Neuronal stem cell (in vitro differentiated cells): ENCODE data around the gene ICAM2.
"Not testable (repeated sequence)": the region's sequence is repeated elsewhere in the genome, so short reads cannot be mapped to it uniquely, and the experiment has no call there.

ENCODE experiments used
- DNase-seq: peaks from one replicate; pipeline ENCODE4 v3.0.0-alpha.2; 2013; ENCODE audit warnings: low spot score
- H2AFZ ChIP-seq: one replicate; pipeline ENCODE4 v1.6.1; 2013; ENCODE audit warnings: mild to moderate bottlenecking, low read length, inconsistent platforms
- H2AK5ac ChIP-seq: 2 replicates; pipeline ENCODE4 v1.6.1; 2013; ENCODE audit warnings: low read depth, mild to moderate bottlenecking, inconsistent platforms, low read length, moderate library complexity, mixed read lengths
- H2BK120ac ChIP-seq: 2 replicates; pipeline ENCODE4 v1.6.1; 2013; ENCODE audit warnings: low read depth, mild to moderate bottlenecking, inconsistent platforms, low read length, moderate library complexity, mixed read lengths
- H2BK12ac ChIP-seq: one replicate; pipeline ENCODE4 v1.6.1; 2013; ENCODE audit warnings: low read length, inconsistent platforms
- H2BK15ac ChIP-seq: 2 replicates; pipeline ENCODE4 v1.6.1; 2013; ENCODE audit warnings: mild to moderate bottlenecking, low read length, inconsistent platforms, mixed read lengths
- H2BK5ac ChIP-seq: one replicate; pipeline ENCODE4 v1.6.1; 2013; ENCODE audit warnings: inconsistent platforms, mild to moderate bottlenecking, low read length, moderate library complexity
- H3K14ac ChIP-seq: one replicate; pipeline ENCODE4 v1.6.1; 2013; ENCODE audit warnings: low read length, inconsistent platforms
- H3K18ac ChIP-seq: 2 replicates; pipeline ENCODE4 v1.6.1; 2013; ENCODE audit warnings: low read length, inconsistent platforms
- H3K23ac ChIP-seq: 2 replicates; pipeline ENCODE4 v1.6.1; 2013; ENCODE audit warnings: low read depth, mild to moderate bottlenecking, mixed read lengths, low read length, inconsistent platforms; ENCODE audit not compliant: poor library complexity
- H3K27ac ChIP-seq: replicated peaks from 3 replicates; pipeline ENCODE4 v1.5.1; 2013; ENCODE audit warnings: low read length, inconsistent platforms
- H3K27me3 ChIP-seq, 3 experiments: 2 replicates each; pipeline ENCODE4 v1.6.1; 2013; ENCODE audit warnings: low read length in 3 of 3, mild to moderate bottlenecking in 2 of 3, inconsistent platforms in 1 of 3, low read depth in 1 of 3, mixed read lengths in 1 of 3, moderate library complexity in 1 of 3; ENCODE audit not compliant: control insufficient read depth in 3 of 3, insufficient read depth in 3 of 3
- H3K36me3 ChIP-seq, 2 donors: replicated peaks in 1 of 2; 2 replicates each; pipeline ENCODE4 v1.6.1; 2013; ENCODE audit warnings: low read length in 2 of 2; ENCODE audit not compliant: control insufficient read depth in 2 of 2, insufficient read depth in 2 of 2
- H3K4ac ChIP-seq: 2 replicates; pipeline ENCODE4 v1.6.1; 2013; ENCODE audit warnings: inconsistent platforms, mild to moderate bottlenecking, low read length, moderate library complexity
- H3K4me1 ChIP-seq, 2 donors: 1 replicate in 1 of 2; 2 replicates in 1 of 2; pipeline ENCODE4 v1.6.1; 2013; ENCODE audit warnings: low read length in 2 of 2, low read depth in 1 of 2; ENCODE audit not compliant: control insufficient read depth in 2 of 2, insufficient read depth in 1 of 2
- H3K4me2 ChIP-seq: one replicate; pipeline ENCODE4 v1.6.1; 2013; ENCODE audit warnings: mild to moderate bottlenecking, low read length, inconsistent platforms; ENCODE audit not compliant: insufficient read depth, poor library complexity, severe bottlenecking
- H3K4me3 ChIP-seq, 2 donors: 2 replicates each; pipeline ENCODE4 v1.5.1; 2013; ENCODE audit warnings: low read length in 2 of 2, mild to moderate bottlenecking in 2 of 2, inconsistent platforms in 1 of 2, moderate library complexity in 1 of 2
- H3K79me1 ChIP-seq: one replicate; pipeline ENCODE4 v1.6.1; 2013; ENCODE audit warnings: low read depth, mild to moderate bottlenecking, inconsistent platforms, low read length, moderate library complexity
- H3K9ac ChIP-seq: one replicate; pipeline ENCODE4 v1.6.1; 2013; ENCODE audit warnings: mild to moderate bottlenecking, low read depth, low read length, inconsistent platforms; ENCODE audit not compliant: poor library complexity
- H3K9me3 ChIP-seq, 2 donors: replicated peaks in 1 of 2; 2 replicates each; pipeline versions ENCODE3 to v1.6.1; 2013; ENCODE audit warnings: low read length in 2 of 2, mild to moderate bottlenecking in 2 of 2, inconsistent platforms in 1 of 2, low read depth in 1 of 2, mixed read lengths in 1 of 2, moderate library complexity in 1 of 2; ENCODE audit not compliant: control insufficient read depth in 2 of 2, insufficient read depth in 1 of 2
- H4K8ac ChIP-seq: one replicate; pipeline ENCODE4 v1.6.1; 2013; ENCODE audit warnings: low read depth, mild to moderate bottlenecking, inconsistent platforms, low read length, moderate library complexity
- H4K91ac ChIP-seq: one replicate; pipeline ENCODE4 v1.6.1; 2013; ENCODE audit warnings: low read length, low read depth, mild to moderate bottlenecking, inconsistent platforms; ENCODE audit not compliant: poor library complexity
- WGBS, 2 donors: extraction: QIAGEN DNeasy Blood & Tissue Kit; methylation state at CpG; one replicate each; pipeline ENCODE4 v1.1.7; 2013; ENCODE audit warnings: missing lambda C conversion rate in 2 of 2, mixed read lengths in 1 of 2; ENCODE audit not compliant: insufficient read length in 2 of 2, insufficient replicate concordance in 1 of 2; ENCODE audit errors: extremely low coverage in 2 of 2; 5-methylcytosine and 5-hydroxymethylcytosine counted together

Gene ICAM2

GRCh38 chr17:64024781-64025731 lies 4.6 kb upstream of the ICAM2 start:
- H2AFZ ChIP-seq, result no peak overlapping the region
- no peaks in the 10 kb centered on the region for H3K79me1 ChIP-seq
- no peak overlapping the region for H3K9ac ChIP-seq
- no peaks in the 10 kb centered on the region for H3K36me3 ChIP-seq
- no peak overlapping the region for H2BK12ac ChIP-seq
- no peaks in the 10 kb centered on the region for H3K9me3 ChIP-seq
- H3K27me3 ChIP-seq, result no peaks in the 10 kb centered on the region
- no peaks in the 10 kb centered on the region for H3K4me1 ChIP-seq
- H2AK5ac ChIP-seq, result no peak overlapping the region
- H4K91ac ChIP-seq, result no peak overlapping the region
- H3K4ac ChIP-seq, result no peak overlapping the region
- H3K14ac ChIP-seq, result no peak overlapping the region
- no peak overlapping the region for H2BK5ac ChIP-seq
- no peak for DNase-seq
- H4K8ac ChIP-seq, result no peak overlapping the region
- H2BK120ac ChIP-seq, result no peak overlapping the region
- no peak overlapping the region for H3K27ac ChIP-seq
- no CpG with 5 or more reads among the region's 19 CpGs for WGBS, 2 donors
- no peak overlapping the region for H3K23ac ChIP-seq
- no peak overlapping the region for H3K4me3 ChIP-seq
- H2BK15ac ChIP-seq, result no peak overlapping the region
- H3K18ac ChIP-seq, result no peak overlapping the region
- H3K4me2 ChIP-seq, result no peak overlapping the region

GRCh38 chr17:64024215-64024654 lies 3.8 kb upstream of the ICAM2 start:
- H3K4me2 ChIP-seq, result no peak overlapping the region
- H3K9me3 ChIP-seq, result no peaks in the 10 kb centered on the region
- H2AK5ac ChIP-seq, result no peak overlapping the region
- no peak overlapping the region for H3K4me3 ChIP-seq
- no peak overlapping the region for H2BK120ac ChIP-seq
- no peak for DNase-seq
- H3K4me1 ChIP-seq, result peaks cover 0 to 2% of the 10 kb centered on the region in 2 donors
- no peak overlapping the region for H2BK15ac ChIP-seq
- no peaks in the 10 kb centered on the region for H3K79me1 ChIP-seq
- H3K18ac ChIP-seq, result no peak overlapping the region
- H2AFZ ChIP-seq, result no peak overlapping the region
- H3K36me3 ChIP-seq, result no peaks in the 10 kb centered on the region
- H3K27me3 ChIP-seq, result no peaks in the 10 kb centered on the region
- H3K4ac ChIP-seq, result no peak overlapping the region
- H2BK5ac ChIP-seq, result no peak overlapping the region
- no peak overlapping the region for H2BK12ac ChIP-seq
- H3K14ac ChIP-seq, result peak overlapping the region; percentile 5
- H4K8ac ChIP-seq, result no peak overlapping the region
- WGBS, 2 donors, result no CpG with 5 or more reads among the region's 8 CpGs
- H4K91ac ChIP-seq, result no peak overlapping the region
- H3K9ac ChIP-seq, result no peak overlapping the region
- no peak overlapping the region for H3K23ac ChIP-seq
- H3K27ac ChIP-seq, result no peak overlapping the region

- Histone ChIP-seq H2AFZ (no peak overlapping the region), H2AK5ac (no peak overlapping the region), H3K4me3 (no peak overlapping the region), H3K18ac (no peak overlapping the region), H3K36me3 (no peaks in the 10 kb centered on the region), H2BK5ac (no peak overlapping the region), H3K27me3 (no peaks in the 10 kb centered on the region), H4K91ac (no peak overlapping the region), H3K4me2 (no peak overlapping the region), H3K27ac (no peak overlapping the region), H4K8ac (no peak overlapping the region), H3K4ac (no peak overlapping the region), H3K79me1 (no peaks in the 10 kb centered on the region), H3K9ac (no peak overlapping the region), H3K23ac (no peak overlapping the region), H3K9me3 (no peaks in the 10 kb centered on the region), H2BK15ac (no peak overlapping the region), H2BK120ac (no peak overlapping the region), H3K14ac (no peak overlapping the region), H3K4me1 (peaks cover 0 to 2% of the 10 kb centered on the region in 2 donors), H2BK12ac (no peak overlapping the region)
- WGBS, 2 donors, result no CpG with 5 or more reads among the region's 5 CpGs
- DNase-seq, result no peak
Observed at GRCh38 chr17:64022611-64023063, 2.2 kb upstream of the ICAM2 start.

GRCh38 chr17:64019551-64019961 lies 877 bp downstream of the ICAM2 start:
- not testable (repeated sequence) for DNase-seq, H3K9ac ChIP-seq

More at GRCh38 chr17:64019551-64019961, 877 bp downstream of the ICAM2 start:
- not testable (repeated sequence) for H3K79me1 ChIP-seq, H3K23ac ChIP-seq, H3K4me2 ChIP-seq, H3K4me1 ChIP-seq, H2AFZ ChIP-seq, H3K14ac ChIP-seq, H3K27me3 ChIP-seq, H4K8ac ChIP-seq, H2BK120ac ChIP-seq, H2BK15ac ChIP-seq, H3K4me3 ChIP-seq, H3K9me3 ChIP-seq, H2AK5ac ChIP-seq, H2BK12ac ChIP-seq, H3K36me3 ChIP-seq, H3K27ac ChIP-seq, H3K4ac ChIP-seq, H4K91ac ChIP-seq, H2BK5ac ChIP-seq, H3K18ac ChIP-seq
- no CpG with 5 or more reads among the region's 9 CpGs for WGBS, 2 donors
